GM23248 (cell line): ENCODE results near the gene ADGRD1. TPM values are rescaled to one million over a fixed set of nuclear protein-coding genes. Genes with fewer than 3 reads are reported as not detected.

Experiments used
- DNase-seq: peaks from one replicate; pipeline ENCODE4 v3.0.0-alpha.2; 2015
- H2AFZ ChIP-seq: fragments of 200-600 bp; sonication (generic); 2 replicates; pipeline ENCODE4 v1.6.1; 2016; ENCODE audit warnings: antibody characterized with exemption
- H3F3A ChIP-seq: fragments of 200-600 bp; sonication (generic); 2 replicates; pipeline ENCODE4 v1.6.1; 2016; ENCODE audit warnings: mild to moderate bottlenecking, antibody characterized with exemption, mixed run types; ENCODE audit not compliant: insufficient read depth
- H3K27ac ChIP-seq: fragments of 200-600 bp; sonication (generic); 2 replicates; pipeline ENCODE4 v1.5.1; 2016; ENCODE audit warnings: mild to moderate bottlenecking
- H3K27me3 ChIP-seq: fragments of 200-600 bp; sonication (generic); replicated peaks from 2 replicates; pipeline ENCODE4 v1.6.1; 2016; ENCODE audit warnings: mild to moderate bottlenecking; ENCODE audit not compliant: insufficient read depth
- H3K36me3 ChIP-seq: fragments of 200-600 bp; sonication (generic); 2 replicates; pipeline ENCODE4 v1.6.1; 2016; ENCODE audit warnings: low read depth, mild to moderate bottlenecking
- H3K4me1 ChIP-seq: fragments of 200-600 bp; sonication (generic); 2 replicates; pipeline ENCODE4 v1.6.1; 2016; ENCODE audit warnings: mild to moderate bottlenecking; ENCODE audit not compliant: insufficient read depth
- H3K4me2 ChIP-seq: fragments of 200-600 bp; sonication (generic); one replicate; pipeline ENCODE4 v1.6.1; 2016; ENCODE audit warnings: mild to moderate bottlenecking; ENCODE audit not compliant: unreplicated experiment
- H3K4me3 ChIP-seq: fragments of 200-600 bp; sonication (generic); 2 replicates; pipeline ENCODE4 v1.5.1; 2016; ENCODE audit warnings: mild to moderate bottlenecking
- H3K79me2 ChIP-seq: fragments of 200-600 bp; sonication (generic); 2 replicates; pipeline ENCODE4 v1.6.1; 2016; ENCODE audit warnings: mild to moderate bottlenecking; ENCODE audit not compliant: insufficient read depth
- H3K9ac ChIP-seq: fragments of 200-600 bp; sonication (generic); 2 replicates; pipeline ENCODE4 v1.6.1; 2016; ENCODE audit warnings: mild to moderate bottlenecking
- H3K9me2 ChIP-seq: fragments of 200-600 bp; sonication (generic); 2 replicates; pipeline ENCODE4 v1.6.1; 2016; ENCODE audit warnings: mixed run types, mild to moderate bottlenecking, moderate library complexity; ENCODE audit not compliant: insufficient read depth
- H3K9me3 ChIP-seq: fragments of 200-600 bp; sonication (generic); one replicate; pipeline ENCODE4 v1.6.1; 2017; ENCODE audit warnings: low read depth
- H4K20me1 ChIP-seq: fragments of 200-600 bp; sonication (generic); 2 replicates; pipeline ENCODE4 v1.6.0; 2016; ENCODE audit not compliant: insufficient read depth
- EZH2 ChIP-seq: fragments of 200-600 bp; sonication (generic); IDR thresholded peaks from 2 replicates; pipeline ENCODE4 v1.6.1; 2018; ENCODE audit warnings: antibody characterized with exemption, mild to moderate bottlenecking; ENCODE audit not compliant: insufficient read depth, poor library complexity, severe bottlenecking
- EZH2phosphoT487 ChIP-seq: fragments of 200-600 bp; sonication (generic); IDR thresholded peaks from 2 replicates; pipeline ENCODE4 v1.6.1; 2018; ENCODE audit warnings: antibody characterized with exemption, moderate library complexity, mild to moderate bottlenecking, low read depth; ENCODE audit not compliant: insufficient read depth
- WGBS, 2 experiments: methylation state at CpG; one replicate each; pipeline ENCODE4 v1.1.6; 2015 to 2017; ENCODE audit warnings: low lambda C conversion rate in 2 of 2, low coverage in 1 of 2; ENCODE audit errors: missing lambda C conversion rate in 2 of 2; 5-methylcytosine and 5-hydroxymethylcytosine counted together
- in situ Hi-C: fragments of 300-500 bp; cut with MboI; formaldehyde crosslinking; loops from 2 replicates; pipeline ENCODE4 v1.15.0; 2020
- polyA plus RNA-seq: library from polyadenylated mRNA; unstranded; fragments of >200 nt; fragmentation: Nextera tagmentation; extraction: Ambion mirVana; gene quantifications from 2 replicates; pipeline ENCODE4 v1.2.1, GENCODE V29; 2016
- total RNA-seq: library from RNA; depleted of rRNA; stranded (reverse); fragments of >200 nt; shearing (Covaris generic); gene quantifications from 2 replicates; pipeline ENCODE4 v1.2.3, GENCODE V29; 2014

Gene ADGRD1
- total and polyA plus RNA-seq, 2 experiments from 2014 or later = 7.9 to 11.2 TPM

- no peaks in the 10 kb centered on the region for H3K27me3 ChIP-seq
- H3K79me2 ChIP-seq = no peaks in the 10 kb centered on the region
- no peak overlapping the region for H3K27ac ChIP-seq
- H3K36me3 ChIP-seq = no peaks in the 10 kb centered on the region
- 71 to 83% methylated on average over 12 to 20 of the region's 34 CpGs for WGBS, 2 experiments
- no peaks in the 10 kb centered on the region for H4K20me1 ChIP-seq
- H3K4me2 ChIP-seq = no peak overlapping the region
- no peak overlapping the region for H3K9ac ChIP-seq
- in situ Hi-C loops = no loop called here
- no peaks in the 10 kb centered on the region for H3K9me2 ChIP-seq
- H3K4me1 ChIP-seq = no peaks in the 10 kb centered on the region
- no peaks in the 10 kb centered on the region for H3F3A ChIP-seq
- TF ChIP-seq EZH2phosphoT487 (no peak), EZH2 (no peak)
- no peaks in the 10 kb centered on the region for H3K9me3 ChIP-seq
- no peak overlapping the region for H2AFZ ChIP-seq
- no peak for DNase-seq
- H3K4me3 ChIP-seq = no peak overlapping the region
Observed at GRCh38 chr12:131164096-131164872, 210.6 kb downstream of the ADGRD1 start.

- no peak overlapping the region for H3K4me3 ChIP-seq
- H3K4me1 ChIP-seq = no peaks in the 10 kb centered on the region
- DNase-seq = no peak
- no peak overlapping the region for H2AFZ ChIP-seq
- H3K9ac ChIP-seq = no peak overlapping the region
- no peaks in the 10 kb centered on the region for H3K9me2 ChIP-seq
- H3K79me2 ChIP-seq = no peaks in the 10 kb centered on the region
- 0% methylated on average over 1 of the region's 1 CpG for WGBS, 2 experiments
- H3K27ac ChIP-seq = no peak overlapping the region
- H3F3A ChIP-seq = no peaks in the 10 kb centered on the region
- no peak for TF ChIP-seq EZH2
- TF ChIP-seq EZH2phosphoT487 = no peak
- H4K20me1 ChIP-seq = no peaks in the 10 kb centered on the region
- H3K36me3 ChIP-seq = no peaks in the 10 kb centered on the region
- H3K9me3 ChIP-seq = no peaks in the 10 kb centered on the region
- in situ Hi-C loops = no loop called here
- H3K27me3 ChIP-seq = no peaks in the 10 kb centered on the region
- H3K4me2 ChIP-seq = no peak overlapping the region
Observed at GRCh38 chr12:131166717-131167116, 213.0 kb downstream of the ADGRD1 start.

- no peaks in the 10 kb centered on the region for H3K79me2 ChIP-seq
- H3K4me2 ChIP-seq = no peak overlapping the region
- TF ChIP-seq EZH2 = no peak
- TF ChIP-seq EZH2phosphoT487 = no peak
- no peak overlapping the region for H2AFZ ChIP-seq
- peak; percentile 4 for DNase-seq
- H3K36me3 ChIP-seq = no peaks in the 10 kb centered on the region
- WGBS, 2 experiments = 7 to 10% methylated on average over 5 of the region's 5 CpGs
- H3K9ac ChIP-seq = no peak overlapping the region
- no peaks in the 10 kb centered on the region for H3K27me3 ChIP-seq
- H3K4me1 ChIP-seq = no peaks in the 10 kb centered on the region
- in situ Hi-C loops = no loop called here
- H3K4me3 ChIP-seq = no peak overlapping the region
- H3K27ac ChIP-seq = no peak overlapping the region
- H4K20me1 ChIP-seq = no peaks in the 10 kb centered on the region
- no peaks in the 10 kb centered on the region for H3F3A ChIP-seq
- H3K9me2 ChIP-seq = no peaks in the 10 kb centered on the region
- H3K9me3 ChIP-seq = no peaks in the 10 kb centered on the region
Observed at GRCh38 chr12:131167334-131167733, 213.6 kb downstream of the ADGRD1 start.

- Histone ChIP-seq H3K4me3 (no peak overlapping the region), H3K9me2 (no peaks in the 10 kb centered on the region), H2AFZ (no peak overlapping the region), H3K79me2 (no peaks in the 10 kb centered on the region), H3K9ac (no peak overlapping the region), H3K9me3 (no peaks in the 10 kb centered on the region), H3K27me3 (no peaks in the 10 kb centered on the region), H3K36me3 (no peaks in the 10 kb centered on the region), H3K4me2 (no peak overlapping the region), H3F3A (no peaks in the 10 kb centered on the region), H3K27ac (no peak overlapping the region), H3K4me1 (no peaks in the 10 kb centered on the region), H4K20me1 (no peaks in the 10 kb centered on the region)
- in situ Hi-C loops = no loop called here
- WGBS, 2 experiments = 32 to 44% methylated on average over 4 of the region's 4 CpGs
- TF ChIP-seq EZH2phosphoT487 (no peak), EZH2 (no peak)
- DNase-seq = peak; percentile 41
Observed at GRCh38 chr12:131171029-131171428, 217.3 kb downstream of the ADGRD1 start.
